Transverse colon (tissue), 4 donors: Measurements from ENCODE around the gene DAGLB. TPM values are rescaled to one million over a fixed set of nuclear protein-coding genes. Genes with fewer than 3 reads are reported as not detected.
A peak's percentile ranks its signal among the peaks of the same experiment; 100 is the strongest.

Experiments
- DNase-seq: peaks from one replicate; pipeline ENCODE4 v3.0.0-alpha.2; 2019
- H3K27ac ChIP-seq, 4 donors: fragments of 200-600 bp; sonication (generic); 2 replicates each; pipeline ENCODE4 v1.5.1; 2016 to 2018; ENCODE audit warnings: inconsistent platforms in 4 of 4
- H3K27me3 ChIP-seq: fragments of 200-600 bp; sonication (generic); 2 replicates; pipeline ENCODE4 v1.5.1; 2017; ENCODE audit warnings: inconsistent platforms
- H3K36me3 ChIP-seq, 4 donors: fragments of 200-600 bp; sonication (generic); 2 replicates each; pipeline ENCODE4 v1.5.1; 2017 to 2019; ENCODE audit warnings: inconsistent platforms in 4 of 4
- H3K4me1 ChIP-seq, 4 donors: fragments of 200-600 bp; sonication (generic); 2 replicates each; pipeline ENCODE4 v1.5.1; 2017 to 2020; ENCODE audit warnings: inconsistent platforms in 4 of 4
- H3K4me3 ChIP-seq, 4 donors: fragments of 200-600 bp; sonication (generic); 1 replicate in 1 of 4; 2 replicates in 3 of 4; pipeline versions ENCODE4 v1.5.1 to v1.6.1; 2017 to 2019; ENCODE audit warnings: inconsistent platforms in 4 of 4
- H3K9me3 ChIP-seq, 2 donors: fragments of 200-600 bp; sonication (generic); 2 replicates each; pipeline ENCODE4 v1.5.1; 2017 to 2019; ENCODE audit warnings: inconsistent platforms in 2 of 2
- CTCF ChIP-seq, 5 experiments: fragments of 200-600 bp in 3 of 5; fragments of 450-650 bp in 2 of 5; sonication (generic) in 3 of 5; IDR thresholded peaks; 1 replicate in 2 of 5; 2 replicates in 3 of 5; pipeline ENCODE4 v1.5.1; 2016 to 2017; ENCODE audit warnings: antibody characterized with exemption in 5 of 5, inconsistent platforms in 3 of 5, mild to moderate bottlenecking in 2 of 5, moderate library complexity in 1 of 5
- EP300 ChIP-seq: sonication (generic); formaldehyde crosslinking; IDR thresholded peaks from one replicate; pipeline ENCODE4 v1.6.1; 2017; ENCODE audit warnings: antibody characterized with exemption, low read depth
- POLR2A ChIP-seq: fragments of 450-650 bp; IDR thresholded peaks from one replicate; pipeline ENCODE4 v1.6.1; 2016; ENCODE audit warnings: antibody characterized with exemption, mild to moderate bottlenecking, moderate library complexity
- POLR2AphosphoS5 ChIP-seq, 3 donors: sonication (generic); formaldehyde crosslinking; IDR thresholded peaks; one replicate each; pipeline ENCODE4 v1.6.1; 2016; ENCODE audit warnings: antibody characterized with exemption in 3 of 3
- WGBS, 2 donors: methylation state at CpG; one replicate each; pipeline ENCODE4 v1.1.5; 2018; ENCODE audit warnings: low coverage in 1 of 2; 5-methylcytosine and 5-hydroxymethylcytosine counted together
- in situ Hi-C, 4 donors: fragments of 200-750 bp; cut with MboI; loops; one replicate each; pipeline versions ENCODE4 v1.15.0 to v1.15.1; 2017; ENCODE audit warnings: low sequenced_read_pairs in 3 of 4, low pct_ligation_motif_present in 1 of 4, low pct_unique_long_range_greater_than_20kb in 1 of 4
- intact Hi-C: fragments of 100-400 bp; cut with DNase I; formaldehyde crosslinking; loops from one replicate; pipeline ENCODE4 v1.15.1; 2023; ENCODE audit warnings: low total_unique reads
- total RNA-seq, 4 donors: library from RNA; depleted of rRNA; stranded (reverse); fragments of >200 nt; gene quantifications; one replicate each; pipeline ENCODE4 v1.1.0, GENCODE V29; 2016

DAGLB gene
- total RNA-seq, 4 donors from 2014 or later = 5.2 to 59.1 (median 24.3) TPM

GRCh38 chr7:6446838-6447580 is 745 bp downstream of the DAGLB start:
- in situ Hi-C loops = no loop called here
- no peaks in the 10 kb centered on the region for H3K9me3 ChIP-seq
- H3K27ac ChIP-seq = peak overlapping the region; percentile 91 to 95 (median 94)
- intact Hi-C loops = no loop called here
- H3K4me1 ChIP-seq = peaks cover 6 to 21% (median 13%) of the 10 kb centered on the region in 4 donors
- TF ChIP-seq CTCF (IDR thresholded peaks at IDR 0.05) (peak in 1 of 5 experiments; percentile 3), POLR2AphosphoS5 (IDR thresholded peaks at IDR 0.05) (peak in 2 of 3 donors; percentile 69 to 80), POLR2A (no peak)
- DNase-seq = peak; percentile 88
- peaks cover 0 to 17% (median 4%) of the 10 kb centered on the region in 4 donors for H3K36me3 ChIP-seq
- WGBS, 2 donors = 11 to 47% methylated on average over 5 to 29 of the region's 29 CpGs
- H3K4me3 ChIP-seq = peak overlapping the region; percentile 63 to 95 (median 89)
- no peaks in the 10 kb centered on the region for H3K27me3 ChIP-seq

GRCh38 chr7:6444516-6445269 is 3.1 kb downstream of the DAGLB start:
- in situ Hi-C loops (no loop called here), intact Hi-C loops (no loop called here)
- H3K27me3 ChIP-seq = no peaks in the 10 kb centered on the region
- peaks cover 0 to 17% (median 4%) of the 10 kb centered on the region in 4 donors for H3K36me3 ChIP-seq
- no peak for TF ChIP-seq POLR2A
- no peak for TF ChIP-seq EP300
- no peak for TF ChIP-seq CTCF (IDR thresholded peaks at IDR 0.05)
- no peak for TF ChIP-seq POLR2AphosphoS5 (IDR thresholded peaks at IDR 0.05)
- peaks cover 6 to 21% (median 13%) of the 10 kb centered on the region in 4 donors for H3K4me1 ChIP-seq
- 90 to 92% methylated on average over 9 to 13 of the region's 13 CpGs for WGBS, 2 donors
- H3K9me3 ChIP-seq = no peaks in the 10 kb centered on the region
- H3K4me3 ChIP-seq = no peak overlapping the region
- DNase-seq = no peak
- no peak overlapping the region for H3K27ac ChIP-seq

GRCh38 chr7:6443372-6443941 is 4.3 kb downstream of the DAGLB start:
- H3K36me3 ChIP-seq = peaks cover 0 to 17% (median 4%) of the 10 kb centered on the region in 4 donors
- WGBS, 2 donors = 93 to 97% methylated on average over 4 to 5 of the region's 5 CpGs
- TF ChIP-seq POLR2A (no peak), EP300 (no peak), POLR2AphosphoS5 (IDR thresholded peaks at IDR 0.05) (no peak), CTCF (IDR thresholded peaks at IDR 0.05) (no peak)
- intact Hi-C loops = no loop called here
- H3K4me3 ChIP-seq = no peak overlapping the region
- H3K27ac ChIP-seq = no peak overlapping the region
- H3K27me3 ChIP-seq = no peaks in the 10 kb centered on the region
- H3K9me3 ChIP-seq = no peaks in the 10 kb centered on the region
- DNase-seq = no peak
- in situ Hi-C loops = no loop called here
- peaks cover 6 to 19% (median 10%) of the 10 kb centered on the region in 4 donors for H3K4me1 ChIP-seq

- H3K9me3 ChIP-seq = no peaks in the 10 kb centered on the region
- no peak overlapping the region for H3K4me3 ChIP-seq
- H3K27me3 ChIP-seq = no peaks in the 10 kb centered on the region
- peaks cover 6 to 28% (median 9%) of the 10 kb centered on the region in 4 donors for H3K4me1 ChIP-seq
- in situ Hi-C loops = no loop called here
- no peak for DNase-seq
- TF ChIP-seq POLR2AphosphoS5 (IDR thresholded peaks at IDR 0.05) (no peak), POLR2A (no peak), EP300 (no peak), CTCF (IDR thresholded peaks at IDR 0.05) (no peak)
- intact Hi-C loops = no loop called here
- WGBS, 2 donors = 86 to 91% methylated on average over 4 to 10 of the region's 10 CpGs
- no peak overlapping the region for H3K27ac ChIP-seq
- peaks cover 0 to 17% (median 4%) of the 10 kb centered on the region in 4 donors for H3K36me3 ChIP-seq
These were observed 5.6 kb downstream of the DAGLB start for GRCh38 chr7:6442114-6442513.
